H9 (cell line): ENCODE measurements around the gene BARHL2. TPM values are rescaled to one million over a fixed set of nuclear protein-coding genes. Genes with fewer than 3 reads are reported as not detected.

ENCODE experiments used
- DNase-seq: peaks from one replicate; pipeline ENCODE4 v3.0.0-alpha.2; 2017
- H2AFZ ChIP-seq: one replicate; pipeline ENCODE4 v1.6.1; 2013; ENCODE audit warnings: mild to moderate bottlenecking, low read length, control low read depth, moderate library complexity
- H2AK5ac ChIP-seq: 2 replicates; pipeline ENCODE4 v1.6.1; 2013; ENCODE audit warnings: low read length, control low read depth, mixed read lengths; ENCODE audit not compliant: insufficient read length
- H2BK120ac ChIP-seq: one replicate; pipeline ENCODE4 v1.6.1; 2013; ENCODE audit warnings: low read depth, mild to moderate bottlenecking, low read length, control low read depth, inconsistent platforms; ENCODE audit not compliant: poor library complexity, severe bottlenecking
- H2BK12ac ChIP-seq: 2 replicates; pipeline ENCODE4 v1.6.1; 2013; ENCODE audit warnings: low read length, control low read depth, mixed read lengths, low read depth; ENCODE audit not compliant: insufficient read length
- H2BK15ac ChIP-seq: 2 replicates; pipeline ENCODE4 v1.6.1; 2013; ENCODE audit warnings: low read depth, low read length, control low read depth
- H2BK20ac ChIP-seq: one replicate; pipeline ENCODE4 v1.6.1; 2013; ENCODE audit warnings: low read depth, mild to moderate bottlenecking, low read length, control low read depth, inconsistent platforms; ENCODE audit not compliant: poor library complexity, severe bottlenecking
- H2BK5ac ChIP-seq: 2 replicates; pipeline ENCODE4 v1.6.1; 2013; ENCODE audit warnings: low read length, control low read depth, mixed read lengths; ENCODE audit not compliant: insufficient read length
- H3K14ac ChIP-seq: 2 replicates; pipeline ENCODE4 v1.6.1; 2013; ENCODE audit warnings: low read length, control low read depth; ENCODE audit not compliant: insufficient read depth
- H3K18ac ChIP-seq: 2 replicates; pipeline ENCODE4 v1.6.1; 2013; ENCODE audit warnings: low read depth, mild to moderate bottlenecking, mixed read lengths, low read length, control low read depth; ENCODE audit not compliant: insufficient read length
- H3K23ac ChIP-seq: 2 replicates; pipeline ENCODE4 v1.6.1; 2013; ENCODE audit warnings: low read length, control low read depth, mixed read lengths, low read depth; ENCODE audit not compliant: insufficient read length
- H3K23me2 ChIP-seq: 2 replicates; pipeline ENCODE4 v1.6.1; 2013; ENCODE audit warnings: low read depth, mild to moderate bottlenecking, mixed read lengths, low read length, control low read depth; ENCODE audit not compliant: insufficient read length, poor library complexity, severe bottlenecking
- H3K27ac ChIP-seq: 2 replicates; pipeline ENCODE4 v1.5.1; 2013; ENCODE audit warnings: low read length, control low read depth, mixed read lengths, low read depth; ENCODE audit not compliant: insufficient read length
- H3K27me3 ChIP-seq: 2 replicates; pipeline ENCODE4 v1.6.1; 2013; ENCODE audit warnings: low read length, control low read depth, inconsistent platforms; ENCODE audit not compliant: insufficient read depth
- H3K4ac ChIP-seq: 2 replicates; pipeline ENCODE4 v1.6.1; 2013; ENCODE audit warnings: low read depth, mild to moderate bottlenecking, control low read depth, inconsistent platforms, low read length, moderate library complexity
- H3K4me1 ChIP-seq: 2 replicates; pipeline ENCODE4 v1.6.1; 2013; ENCODE audit warnings: low read length, control low read depth, inconsistent platforms; ENCODE audit not compliant: insufficient read depth
- H3K4me2 ChIP-seq: 2 replicates; pipeline ENCODE4 v1.6.1; 2013; ENCODE audit warnings: low read length, control low read depth, mixed read lengths; ENCODE audit not compliant: insufficient read length, insufficient read depth
- H3K56ac ChIP-seq: 2 replicates; pipeline ENCODE4 v1.6.1; 2013; ENCODE audit warnings: low read depth, mild to moderate bottlenecking, mixed read lengths, low read length, control low read depth; ENCODE audit not compliant: insufficient read length
- H3K79me1 ChIP-seq: 2 replicates; pipeline ENCODE4 v1.6.1; 2013; ENCODE audit warnings: low read depth, mild to moderate bottlenecking, moderate library complexity, low read length, control low read depth, inconsistent platforms; ENCODE audit not compliant: insufficient read depth, poor library complexity, severe bottlenecking
- H3K79me2 ChIP-seq: 2 replicates; pipeline ENCODE4 v1.6.1; 2013; ENCODE audit warnings: low read length, control low read depth, inconsistent platforms; ENCODE audit not compliant: insufficient read depth
- H3K9ac ChIP-seq: 2 replicates; pipeline ENCODE4 v1.6.1; 2013; ENCODE audit warnings: low read length, control low read depth, mixed read lengths; ENCODE audit not compliant: insufficient read length; ENCODE audit errors: extremely low read depth
- H3K9me3 ChIP-seq: one replicate; pipeline ENCODE4 v1.6.1; 2013; ENCODE audit warnings: low read depth, low read length, inconsistent platforms; ENCODE audit not compliant: control insufficient read depth
- H3T11ph ChIP-seq: one replicate; pipeline ENCODE4 v1.6.1; 2013; ENCODE audit warnings: mild to moderate bottlenecking, low read length, control low read depth, inconsistent platforms
- H4K20me1 ChIP-seq: one replicate; pipeline ENCODE4 v1.6.1; 2013; ENCODE audit not compliant: control insufficient read depth, insufficient read length, insufficient read depth
- H4K5ac ChIP-seq: 2 replicates; pipeline ENCODE4 v1.6.1; 2013; ENCODE audit warnings: low read depth, mild to moderate bottlenecking, mixed read lengths, low read length, control low read depth; ENCODE audit not compliant: insufficient read length
- H4K8ac ChIP-seq: replicated peaks from 2 replicates; pipeline ENCODE4 v1.6.1; 2013; ENCODE audit warnings: low read length, control low read depth, mixed read lengths, low read depth; ENCODE audit not compliant: insufficient read length
- H4K91ac ChIP-seq: 2 replicates; pipeline ENCODE4 v1.6.1; 2013; ENCODE audit warnings: low read depth, mild to moderate bottlenecking, moderate library complexity, mixed read lengths, low read length, control low read depth; ENCODE audit not compliant: insufficient read length
- H3K27ac Mint-ChIP-seq, 3 experiments: 2 replicates in 2 of 3; 3 replicates in 1 of 3; pipeline ENCODE4 v1.8.0; 2020 to 2021; ENCODE audit warnings: mixed read lengths in 3 of 3, mild to moderate bottlenecking in 1 of 3, moderate library complexity in 1 of 3
- H3K27me3 Mint-ChIP-seq: 2 replicates; pipeline ENCODE4 v1.8.0; 2021; ENCODE audit warnings: low read depth, mild to moderate bottlenecking, moderate library complexity, mixed read lengths
- H3K36me3 Mint-ChIP-seq, 3 experiments: 2 replicates in 2 of 3; 3 replicates in 1 of 3; pipeline ENCODE4 v1.8.0; 2020 to 2021; ENCODE audit warnings: low read depth in 3 of 3, mixed read lengths in 3 of 3; ENCODE audit not compliant: insufficient read depth in 1 of 3
- H3K4me1 Mint-ChIP-seq, 2 experiments: 2 replicates each; pipeline ENCODE4 v1.8.0; 2020; ENCODE audit warnings: mixed read lengths in 2 of 2
- H3K4me3 Mint-ChIP-seq, 2 experiments: 2 replicates in 1 of 2; 3 replicates in 1 of 2; pipeline ENCODE4 v1.8.0; 2020 to 2021; ENCODE audit warnings: mild to moderate bottlenecking in 2 of 2, mixed read lengths in 2 of 2, moderate library complexity in 1 of 2
- H3K9me3 Mint-ChIP-seq, 2 experiments: 2 replicates in 1 of 2; 3 replicates in 1 of 2; pipeline ENCODE4 v1.8.0; 2020; ENCODE audit warnings: mild to moderate bottlenecking in 2 of 2, mixed read lengths in 2 of 2, moderate library complexity in 1 of 2
- WGBS: extraction: QIAGEN DNeasy Blood & Tissue Kit; methylation state at CpG from one replicate; pipeline ENCODE4 v1.1.7; 2013; ENCODE audit warnings: missing lambda C conversion rate, low lambda C conversion rate, mixed read lengths; ENCODE audit not compliant: insufficient read length; ENCODE audit errors: extremely low coverage; 5-methylcytosine and 5-hydroxymethylcytosine counted together
- total RNA-seq: library from RNA; stranded (reverse); gene quantifications from 2 replicates; pipeline ENCODE4 v1.2.1, GENCODE V29; 2021
- TF ChIP-seq, protein P1 (sequence below): fragments of 200-600 bp; sonication (generic); conservative IDR thresholded peaks from 3 replicates; pipeline ENCODE4 v1.8.0; 2021; ENCODE audit warnings: antibody characterized with exemption, mild to moderate bottlenecking

BARHL2 gene
- total RNA-seq, 1 experiment from 2014 or later, result not detected

DNA sequence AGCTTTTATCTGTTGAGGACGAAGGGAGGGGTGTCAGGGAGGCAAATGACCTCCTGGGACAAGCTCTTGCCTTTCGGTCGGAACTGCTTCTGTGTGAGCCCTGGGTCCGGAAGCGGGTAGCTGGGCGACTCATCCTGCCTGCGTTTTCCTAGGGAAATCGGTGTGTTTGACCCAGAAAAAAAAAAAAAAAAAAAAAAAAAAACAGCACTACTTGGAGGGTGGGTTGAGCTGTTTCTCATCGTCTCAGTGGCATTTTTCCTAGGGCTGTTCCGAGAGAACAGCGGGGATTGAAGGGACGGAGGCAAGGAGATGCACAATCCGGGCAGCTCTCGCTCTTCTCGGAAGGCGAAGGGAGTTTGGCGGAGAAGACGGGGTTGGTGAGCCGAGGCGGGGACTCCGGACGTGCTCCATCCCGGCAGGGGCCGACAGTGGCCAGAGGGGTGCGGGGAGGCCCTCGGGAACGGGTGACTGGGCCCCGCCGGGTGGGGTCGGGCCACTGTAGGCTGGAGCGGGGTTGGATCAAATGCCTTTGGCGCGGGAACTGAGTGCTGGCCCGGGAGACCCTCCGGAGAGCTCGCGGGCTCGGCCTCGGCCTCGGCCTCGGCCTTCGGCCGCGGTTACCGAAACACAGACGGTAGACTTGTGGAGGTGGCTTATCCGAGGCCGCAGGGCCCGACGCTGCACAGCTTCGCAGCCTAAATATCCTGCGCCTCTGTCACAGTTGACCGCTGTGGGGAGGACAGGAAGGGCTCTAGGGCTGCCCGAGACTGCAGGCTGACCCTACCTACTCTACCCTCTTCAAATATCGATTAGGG, 2.4 kb upstream of the BARHL2 start:
- H3K23me2 ChIP-seq, result peaks cover 6% of the 10 kb centered on the region
- H3K4me2 ChIP-seq, result peak overlapping the region; percentile 58
- no peak overlapping the region for H3K4ac ChIP-seq
- H4K20me1 ChIP-seq, result no peaks in the 10 kb centered on the region
- no peak overlapping the region for H3T11ph ChIP-seq
- H3K9me3 Mint-ChIP-seq, result peaks cover 11 to 14% of the 10 kb centered on the region in 2 experiments; a peak in 3 of 5 replicates
- H3K27me3 ChIP-seq, result peaks cover 84% of the 10 kb centered on the region
- H3K27ac Mint-ChIP-seq, result no peak overlapping the region
- no peaks in the 10 kb centered on the region; a peak in 1 of 7 replicates for H3K36me3 Mint-ChIP-seq
- DNase-seq, result peak; percentile 58
- H4K5ac ChIP-seq, result no peak overlapping the region
- peaks cover 98% of the 10 kb centered on the region for H3K27me3 Mint-ChIP-seq
- H3K9ac ChIP-seq, result no peak overlapping the region
- H3K14ac ChIP-seq, result no peak overlapping the region
- H3K4me1 Mint-ChIP-seq, result peaks cover 32 to 54% of the 10 kb centered on the region in 2 experiments
- no peak overlapping the region for H2BK15ac ChIP-seq
- H3K23ac ChIP-seq, result no peak overlapping the region
- no CpG with 5 or more reads among the region's 55 CpGs for WGBS
- H4K8ac ChIP-seq, result no peak overlapping the region
- H3K4me1 ChIP-seq, result no peaks in the 10 kb centered on the region
- H3K79me2 ChIP-seq, result no peaks in the 10 kb centered on the region
- H2AK5ac ChIP-seq, result no peak overlapping the region
- H3K4me3 Mint-ChIP-seq, result peak overlapping the region; percentile 37 to 87
- no peak overlapping the region for H4K91ac ChIP-seq
- no peak overlapping the region for H3K56ac ChIP-seq
- no peak overlapping the region for H2BK5ac ChIP-seq
- no peak overlapping the region for H3K18ac ChIP-seq
- H3K9me3 ChIP-seq, result no peaks in the 10 kb centered on the region
- TF ChIP-seq, protein P1, sequence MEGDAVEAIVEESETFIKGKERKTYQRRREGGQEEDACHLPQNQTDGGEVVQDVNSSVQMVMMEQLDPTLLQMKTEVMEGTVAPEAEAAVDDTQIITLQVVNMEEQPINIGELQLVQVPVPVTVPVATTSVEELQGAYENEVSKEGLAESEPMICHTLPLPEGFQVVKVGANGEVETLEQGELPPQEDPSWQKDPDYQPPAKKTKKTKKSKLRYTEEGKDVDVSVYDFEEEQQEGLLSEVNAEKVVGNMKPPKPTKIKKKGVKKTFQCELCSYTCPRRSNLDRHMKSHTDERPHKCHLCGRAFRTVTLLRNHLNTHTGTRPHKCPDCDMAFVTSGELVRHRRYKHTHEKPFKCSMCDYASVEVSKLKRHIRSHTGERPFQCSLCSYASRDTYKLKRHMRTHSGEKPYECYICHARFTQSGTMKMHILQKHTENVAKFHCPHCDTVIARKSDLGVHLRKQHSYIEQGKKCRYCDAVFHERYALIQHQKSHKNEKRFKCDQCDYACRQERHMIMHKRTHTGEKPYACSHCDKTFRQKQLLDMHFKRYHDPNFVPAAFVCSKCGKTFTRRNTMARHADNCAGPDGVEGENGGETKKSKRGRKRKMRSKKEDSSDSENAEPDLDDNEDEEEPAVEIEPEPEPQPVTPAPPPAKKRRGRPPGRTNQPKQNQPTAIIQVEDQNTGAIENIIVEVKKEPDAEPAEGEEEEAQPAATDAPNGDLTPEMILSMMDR, result no peak
- H3K79me1 ChIP-seq, result no peaks in the 10 kb centered on the region
- no peak overlapping the region for H3K27ac ChIP-seq
- H2BK12ac ChIP-seq, result no peak overlapping the region
- H2BK120ac ChIP-seq, result no peak overlapping the region
- no peak overlapping the region for H2BK20ac ChIP-seq
- H2AFZ ChIP-seq, result no peak overlapping the region
